ENCODE results near the gene ZBTB20.

The ZBTB20 gene

GRCh38 chr3:115092220-115092791, 54.8 kb downstream of the ZBTB20 start:
- H3K4me3 ChIP-seq (ENCODE audit: low read depth, low read length) = no peak overlapping the region

- H3K4me3 ChIP-seq (ENCODE audit: low read depth, low read length) = no peak overlapping the region
Observed at GRCh38 chr3:115090712-115091111, 56.4 kb downstream of the ZBTB20 start.

GRCh38 chr3:115089481-115089880, 57.6 kb downstream of the ZBTB20 start:
- H3K4me3 ChIP-seq (ENCODE audit: low read depth, low read length) = no peak overlapping the region

GRCh38 chr3:115087512-115087911, 59.6 kb downstream of the ZBTB20 start:
- H3K4me3 ChIP-seq (ENCODE audit: low read depth, low read length) = no peak overlapping the region

- H3K4me3 ChIP-seq (ENCODE audit: low read depth, low read length) = no peak overlapping the region
Observed at GRCh38 chr3:115086344-115086743, 60.7 kb downstream of the ZBTB20 start.

- H3K4me3 ChIP-seq (ENCODE audit: low read depth, low read length) = no peak overlapping the region
Observed at GRCh38 chr3:115085197-115085865, 61.8 kb downstream of the ZBTB20 start.

GRCh38 chr3:115084686-115085085, 62.4 kb downstream of the ZBTB20 start:
- H3K4me3 ChIP-seq (ENCODE audit: low read depth, low read length) = no peak overlapping the region

GRCh38 chr3:115082260-115082659, 64.8 kb downstream of the ZBTB20 start:
- H3K4me3 ChIP-seq (ENCODE audit: low read depth, low read length) = no peak overlapping the region

GRCh38 chr3:115081444-115081843, 65.6 kb downstream of the ZBTB20 start:
- H3K4me3 ChIP-seq (ENCODE audit: low read depth, low read length) = no peak overlapping the region

- no peak overlapping the region for H3K4me3 ChIP-seq (ENCODE audit: low read depth, low read length)
Observed at GRCh38 chr3:115077501-115078250, 69.4 kb downstream of the ZBTB20 start.

GRCh38 chr3:115074502-115074901, 72.6 kb downstream of the ZBTB20 start:
- H3K4me3 ChIP-seq (ENCODE audit: low read depth, low read length) = no peak overlapping the region

GRCh38 chr3:115072265-115073021, 74.6 kb downstream of the ZBTB20 start:
- H3K4me3 ChIP-seq (ENCODE audit: low read depth, low read length) = no peak overlapping the region

GRCh38 chr3:115071601-115072000, 75.5 kb downstream of the ZBTB20 start:
- no peak overlapping the region for H3K4me3 ChIP-seq (ENCODE audit: low read depth, low read length)

GRCh38 chr3:115071166-115071565, 75.9 kb downstream of the ZBTB20 start:
- H3K4me3 ChIP-seq (ENCODE audit: low read depth, low read length) = no peak overlapping the region

GRCh38 chr3:115068799-115069198, 78.3 kb downstream of the ZBTB20 start:
- no peak overlapping the region for H3K4me3 ChIP-seq (ENCODE audit: low read depth, low read length)

- H3K4me3 ChIP-seq (ENCODE audit: low read depth, low read length) = no peak overlapping the region
Observed at GRCh38 chr3:115062412-115062956, 84.6 kb downstream of the ZBTB20 start.

- H3K4me3 ChIP-seq (ENCODE audit: low read depth, low read length) = no peak overlapping the region
Observed at GRCh38 chr3:115062009-115062408, 85.1 kb downstream of the ZBTB20 start.

GRCh38 chr3:115052906-115053305, 94.2 kb downstream of the ZBTB20 start:
- no peak overlapping the region for H3K4me3 ChIP-seq (ENCODE audit: low read depth, low read length)

GRCh38 chr3:115042351-115042750, 104.7 kb downstream of the ZBTB20 start:
- no peak overlapping the region for H3K4me3 ChIP-seq (ENCODE audit: low read depth, low read length)

GRCh38 chr3:115040673-115041286, 106.3 kb downstream of the ZBTB20 start:
- no peak overlapping the region for H3K4me3 ChIP-seq (ENCODE audit: low read depth, low read length)

- H3K4me3 ChIP-seq (ENCODE audit: low read depth, low read length) = no peak overlapping the region
Observed at GRCh38 chr3:115040246-115040645, 106.8 kb downstream of the ZBTB20 start.
